ENCODE results near the gene THUMPD3. TPM values are rescaled to one million over a fixed set of nuclear protein-coding genes. Genes with fewer than 3 reads are reported as not detected.

The THUMPD3 gene
- total and polyA plus RNA-seq, 2 of the 13 experiments (the other 11 are each of a cell fraction or from before 2014, with no cell fraction given), result 31.2 to 44.1 TPM

GRCh38 chr3:9397332-9397905 lies 34.6 kb downstream of the THUMPD3 start, which contains the start of gene SETD5 (continued):
- TF ChIP-seq, protein P1, sequence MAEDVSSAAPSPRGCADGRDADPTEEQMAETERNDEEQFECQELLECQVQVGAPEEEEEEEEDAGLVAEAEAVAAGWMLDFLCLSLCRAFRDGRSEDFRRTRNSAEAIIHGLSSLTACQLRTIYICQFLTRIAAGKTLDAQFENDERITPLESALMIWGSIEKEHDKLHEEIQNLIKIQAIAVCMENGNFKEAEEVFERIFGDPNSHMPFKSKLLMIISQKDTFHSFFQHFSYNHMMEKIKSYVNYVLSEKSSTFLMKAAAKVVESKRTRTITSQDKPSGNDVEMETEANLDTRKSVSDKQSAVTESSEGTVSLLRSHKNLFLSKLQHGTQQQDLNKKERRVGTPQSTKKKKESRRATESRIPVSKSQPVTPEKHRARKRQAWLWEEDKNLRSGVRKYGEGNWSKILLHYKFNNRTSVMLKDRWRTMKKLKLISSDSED (CRISPR knock-in tag; IDR thresholded peaks at IDR 0.05), result no peak
- TF ChIP-seq ZC3H13 (CRISPR knock-in tag; IDR thresholded peaks at IDR 0.05) (peak; percentile 23; the same call in 1 of the 2 replicates), ZNF547 (CRISPR knock-in tag; IDR thresholded peaks at IDR 0.05) (no peak), ZNF775 (CRISPR knock-in tag; IDR thresholded peaks at IDR 0.05; ENCODE audit: borderline replicate concordance) (no peak), ZFP82 (CRISPR knock-in tag; IDR thresholded peaks at IDR 0.05; ENCODE audit: borderline replicate concordance) (no peak), JUNB (CRISPR knock-in tag; IDR thresholded peaks at IDR 0.05; ENCODE audit: borderline replicate concordance) (no peak), SP2 (CRISPR knock-in tag; IDR thresholded peaks at IDR 0.05) (peak; percentile 75), CAMTA2 (CRISPR knock-in tag; IDR thresholded peaks at IDR 0.05; ENCODE audit: borderline replicate concordance) (no peak), SALL2 (CRISPR knock-in tag; IDR thresholded peaks at IDR 0.05) (0 out of 2 replicates have a peak, but pooled peaks have one; percentile 43), ZNF121 (CRISPR knock-in tag; IDR thresholded peaks at IDR 0.05) (no peak), ZNF160 (CRISPR knock-in tag; IDR thresholded peaks at IDR 0.05) (no peak), ZNF512B (CRISPR knock-in tag; IDR thresholded peaks at IDR 0.05; ENCODE audit: borderline replicate concordance) (no peak), SRY (CRISPR knock-in tag; IDR thresholded peaks at IDR 0.05) (0 out of 2 replicates have a peak, but pooled peaks have one; percentile 11), SP140L (CRISPR knock-in tag; IDR thresholded peaks at IDR 0.05; ENCODE audit: borderline replicate concordance) (0 out of 2 replicates have a peak, but pooled peaks have one; percentile 2), SSRP1 (CRISPR knock-in tag; IDR thresholded peaks at IDR 0.05) (no peak), CBFB (CRISPR knock-in tag; IDR thresholded peaks at IDR 0.05) (no peak; the same call in 1 of the 2 replicates), SKI (IDR thresholded peaks at IDR 0.05; ENCODE audit: partially characterized antibody) (peak; percentile 29), JUND (CRISPR knock-in tag; IDR thresholded peaks at IDR 0.05) (no peak), ZNF740 (CRISPR knock-in tag; IDR thresholded peaks at IDR 0.05) (peak; percentile 56; the same call in 1 of the 2 replicates), MATR3 (CRISPR knock-in tag; IDR thresholded peaks at IDR 0.05) (no peak), ZNF337 (CRISPR knock-in tag; IDR thresholded peaks at IDR 0.05; ENCODE audit: borderline replicate concordance, low read depth) (no peak)
- TF ChIP-seq, protein P2, sequence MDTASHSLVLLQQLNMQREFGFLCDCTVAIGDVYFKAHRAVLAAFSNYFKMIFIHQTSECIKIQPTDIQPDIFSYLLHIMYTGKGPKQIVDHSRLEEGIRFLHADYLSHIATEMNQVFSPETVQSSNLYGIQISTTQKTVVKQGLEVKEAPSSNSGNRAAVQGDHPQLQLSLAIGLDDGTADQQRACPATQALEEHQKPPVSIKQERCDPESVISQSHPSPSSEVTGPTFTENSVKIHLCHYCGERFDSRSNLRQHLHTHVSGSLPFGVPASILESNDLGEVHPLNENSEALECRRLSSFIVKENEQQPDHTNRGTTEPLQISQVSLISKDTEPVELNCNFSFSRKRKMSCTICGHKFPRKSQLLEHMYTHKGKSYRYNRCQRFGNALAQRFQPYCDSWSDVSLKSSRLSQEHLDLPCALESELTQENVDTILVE (CRISPR knock-in tag; IDR thresholded peaks at IDR 0.05), result no peak
- TF ChIP-seq, protein P3, sequence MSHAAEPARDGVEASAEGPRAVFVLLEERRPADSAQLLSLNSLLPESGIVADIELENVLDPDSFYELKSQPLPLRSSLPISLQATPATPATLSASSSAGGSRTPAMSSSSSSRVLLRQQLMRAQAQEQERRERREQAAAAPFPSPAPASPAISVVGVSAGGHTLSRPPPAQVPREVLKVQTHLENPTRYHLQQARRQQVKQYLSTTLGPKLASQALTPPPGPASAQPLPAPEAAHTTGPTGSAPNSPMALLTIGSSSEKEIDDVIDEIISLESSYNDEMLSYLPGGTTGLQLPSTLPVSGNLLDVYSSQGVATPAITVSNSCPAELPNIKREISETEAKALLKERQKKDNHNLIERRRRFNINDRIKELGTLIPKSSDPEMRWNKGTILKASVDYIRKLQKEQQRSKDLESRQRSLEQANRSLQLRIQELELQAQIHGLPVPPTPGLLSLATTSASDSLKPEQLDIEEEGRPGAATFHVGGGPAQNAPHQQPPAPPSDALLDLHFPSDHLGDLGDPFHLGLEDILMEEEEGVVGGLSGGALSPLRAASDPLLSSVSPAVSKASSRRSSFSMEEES (CRISPR knock-in tag; IDR thresholded peaks at IDR 0.05), result no peak

Measured in HepG2 (cell line).